Stomach smooth muscle (tissue), 2 donors: ENCODE data around the gene THSD7B.
"Not testable (repeated sequence)": the region's sequence is repeated elsewhere in the genome, so short reads cannot be mapped to it uniquely, and the experiment has no call there.

Source experiments
- H3K27ac ChIP-seq: one replicate; pipeline ENCODE4 v1.7.0; 2013; ENCODE audit warnings: mild to moderate bottlenecking, low read length, inconsistent platforms
- H3K27me3 ChIP-seq, 2 donors: one replicate each; pipeline ENCODE4 v1.7.0; 2013; ENCODE audit warnings: low read length in 2 of 2; ENCODE audit not compliant: insufficient read depth in 2 of 2, control insufficient read depth in 1 of 2
- H3K36me3 ChIP-seq, 2 donors: one replicate each; pipeline ENCODE4 v1.7.0; 2013; ENCODE audit warnings: low read length in 2 of 2; ENCODE audit not compliant: control insufficient read depth in 2 of 2, insufficient read depth in 2 of 2
- H3K4me1 ChIP-seq: one replicate; pipeline ENCODE4 v1.7.0; 2013; ENCODE audit warnings: low read length; ENCODE audit not compliant: control insufficient read depth, insufficient read depth
- H3K4me3 ChIP-seq, 2 donors: one replicate each; pipeline ENCODE4 v1.7.0; 2013; ENCODE audit warnings: low read length in 2 of 2
- H3K9ac ChIP-seq, 2 donors: one replicate each; pipeline ENCODE4 v1.7.0; 2013; ENCODE audit warnings: low read length in 2 of 2, mild to moderate bottlenecking in 1 of 2
- H3K9me3 ChIP-seq, 2 donors: one replicate each; pipeline ENCODE4 v1.7.0; 2013; ENCODE audit warnings: low read length in 2 of 2; ENCODE audit not compliant: control insufficient read depth in 2 of 2
- donor health status: healthy.
- donor health status: Pancreatic carcinoma.

THSD7B gene, protein sequence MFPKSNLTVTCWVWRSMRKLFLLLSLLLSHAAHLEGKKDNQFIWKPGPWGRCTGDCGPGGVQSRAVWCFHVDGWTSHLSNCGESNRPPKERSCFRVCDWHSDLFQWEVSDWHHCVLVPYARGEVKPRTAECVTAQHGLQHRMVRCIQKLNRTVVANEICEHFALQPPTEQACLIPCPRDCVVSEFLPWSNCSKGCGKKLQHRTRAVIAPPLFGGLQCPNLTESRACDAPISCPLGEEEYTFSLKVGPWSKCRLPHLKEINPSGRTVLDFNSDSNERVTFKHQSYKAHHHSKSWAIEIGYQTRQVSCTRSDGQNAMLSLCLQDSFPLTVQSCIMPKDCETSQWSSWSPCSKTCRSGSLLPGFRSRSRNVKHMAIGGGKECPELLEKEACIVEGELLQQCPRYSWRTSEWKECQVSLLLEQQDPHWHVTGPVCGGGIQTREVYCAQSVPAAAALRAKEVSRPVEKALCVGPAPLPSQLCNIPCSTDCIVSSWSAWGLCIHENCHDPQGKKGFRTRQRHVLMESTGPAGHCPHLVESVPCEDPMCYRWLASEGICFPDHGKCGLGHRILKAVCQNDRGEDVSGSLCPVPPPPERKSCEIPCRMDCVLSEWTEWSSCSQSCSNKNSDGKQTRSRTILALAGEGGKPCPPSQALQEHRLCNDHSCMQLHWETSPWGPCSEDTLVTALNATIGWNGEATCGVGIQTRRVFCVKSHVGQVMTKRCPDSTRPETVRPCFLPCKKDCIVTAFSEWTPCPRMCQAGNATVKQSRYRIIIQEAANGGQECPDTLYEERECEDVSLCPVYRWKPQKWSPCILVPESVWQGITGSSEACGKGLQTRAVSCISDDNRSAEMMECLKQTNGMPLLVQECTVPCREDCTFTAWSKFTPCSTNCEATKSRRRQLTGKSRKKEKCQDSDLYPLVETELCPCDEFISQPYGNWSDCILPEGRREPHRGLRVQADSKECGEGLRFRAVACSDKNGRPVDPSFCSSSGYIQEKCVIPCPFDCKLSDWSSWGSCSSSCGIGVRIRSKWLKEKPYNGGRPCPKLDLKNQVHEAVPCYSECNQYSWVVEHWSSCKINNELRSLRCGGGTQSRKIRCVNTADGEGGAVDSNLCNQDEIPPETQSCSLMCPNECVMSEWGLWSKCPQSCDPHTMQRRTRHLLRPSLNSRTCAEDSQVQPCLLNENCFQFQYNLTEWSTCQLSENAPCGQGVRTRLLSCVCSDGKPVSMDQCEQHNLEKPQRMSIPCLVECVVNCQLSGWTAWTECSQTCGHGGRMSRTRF (N-terminal part only)

DNA sequence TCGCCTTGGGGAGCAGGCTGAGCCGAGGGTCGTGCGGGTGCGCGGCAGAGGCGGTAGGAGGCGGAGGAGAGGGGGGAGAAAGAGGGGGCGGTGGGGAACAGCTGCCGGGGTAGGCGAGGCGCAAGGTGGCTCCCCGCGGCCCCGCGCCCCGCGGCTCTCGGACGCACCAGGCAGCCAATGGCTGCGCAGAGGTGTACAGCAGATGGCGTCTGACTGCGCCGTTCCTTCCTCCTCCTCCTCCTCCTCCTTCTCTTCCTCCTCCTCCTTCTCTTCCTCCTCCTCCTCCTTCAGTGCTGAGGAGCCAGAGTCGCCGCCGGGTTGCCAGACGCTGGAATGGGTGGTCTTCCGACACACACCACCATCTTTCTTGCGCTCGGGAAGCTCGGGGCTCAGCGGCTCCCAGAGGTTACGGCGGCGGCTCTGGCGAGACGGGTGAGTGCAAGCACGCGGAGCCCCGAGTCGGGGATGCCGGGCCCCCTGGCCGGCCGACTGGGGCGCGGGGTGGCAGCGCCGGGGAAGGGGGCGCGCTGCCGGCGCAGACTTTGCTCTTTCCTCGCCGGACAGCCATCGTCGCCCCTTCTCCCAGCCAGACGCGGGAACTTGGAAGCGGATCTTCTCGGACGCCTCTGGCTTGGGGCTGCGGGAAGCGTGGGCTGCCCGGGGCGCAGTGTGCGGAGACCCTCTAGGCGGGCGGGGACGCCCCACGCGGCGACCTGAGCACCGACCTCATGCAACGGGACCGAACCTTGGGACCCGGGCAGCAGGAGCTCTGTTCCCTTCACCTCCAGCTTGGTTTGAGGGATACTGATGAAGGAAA is at the start of gene THSD7B:
Gene THSD7B, plus strand, starts transcription at position 290 of the 817 bp plus-strand sequence. CDS start 116,634 bp downstream, outside the sequence.
- H3K36me3 ChIP-seq, result no peaks in the 10 kb centered on the region
- H3K4me3 ChIP-seq, result peak within 1 kb of the TSS; percentile 71 to 73
- no peak within 1 kb of the TSS for H3K9ac ChIP-seq

DNA sequence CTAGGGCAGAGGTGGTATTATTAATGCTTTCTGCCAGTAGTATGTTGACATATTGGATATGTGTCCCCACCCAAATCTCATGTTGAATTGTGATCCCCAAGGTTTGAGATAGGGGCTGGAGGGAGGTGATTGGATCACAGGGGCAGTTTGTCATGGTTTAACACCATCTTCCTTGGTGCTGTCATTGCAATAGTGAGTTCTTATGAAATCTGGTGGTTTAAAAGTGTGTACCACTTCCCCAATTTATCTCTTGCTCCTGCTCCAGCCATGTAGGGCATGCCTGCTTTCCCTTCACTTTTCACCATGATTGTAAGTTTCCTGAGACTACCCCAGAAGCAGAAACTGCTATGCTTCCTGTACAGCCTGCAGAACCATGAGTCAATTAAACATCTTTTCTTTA is 47.1 kb upstream of the THSD7B start:
- H3K4me3 ChIP-seq, result no peak overlapping the region
- H3K36me3 ChIP-seq, result no peaks in the 10 kb centered on the region
- H3K9ac ChIP-seq, result no peak overlapping the region
- no peaks in the 10 kb centered on the region for H3K4me1 ChIP-seq
- no peaks in the 10 kb centered on the region for H3K27me3 ChIP-seq
- no peak overlapping the region for H3K27ac ChIP-seq
- no peaks in the 10 kb centered on the region for H3K9me3 ChIP-seq

More for the DNA sequence above, at the start of gene THSD7B:
- H3K9me3 ChIP-seq, result peaks cover 0 to 2% of the 10 kb centered on the region in 2 donors
- H3K4me1 ChIP-seq, result peaks cover 7% of the 10 kb centered on the region
- H3K27me3 ChIP-seq, result peaks cover 20% of the 10 kb centered on the region in 2 donors
- no peak within 1 kb of the TSS for H3K27ac ChIP-seq

DNA sequence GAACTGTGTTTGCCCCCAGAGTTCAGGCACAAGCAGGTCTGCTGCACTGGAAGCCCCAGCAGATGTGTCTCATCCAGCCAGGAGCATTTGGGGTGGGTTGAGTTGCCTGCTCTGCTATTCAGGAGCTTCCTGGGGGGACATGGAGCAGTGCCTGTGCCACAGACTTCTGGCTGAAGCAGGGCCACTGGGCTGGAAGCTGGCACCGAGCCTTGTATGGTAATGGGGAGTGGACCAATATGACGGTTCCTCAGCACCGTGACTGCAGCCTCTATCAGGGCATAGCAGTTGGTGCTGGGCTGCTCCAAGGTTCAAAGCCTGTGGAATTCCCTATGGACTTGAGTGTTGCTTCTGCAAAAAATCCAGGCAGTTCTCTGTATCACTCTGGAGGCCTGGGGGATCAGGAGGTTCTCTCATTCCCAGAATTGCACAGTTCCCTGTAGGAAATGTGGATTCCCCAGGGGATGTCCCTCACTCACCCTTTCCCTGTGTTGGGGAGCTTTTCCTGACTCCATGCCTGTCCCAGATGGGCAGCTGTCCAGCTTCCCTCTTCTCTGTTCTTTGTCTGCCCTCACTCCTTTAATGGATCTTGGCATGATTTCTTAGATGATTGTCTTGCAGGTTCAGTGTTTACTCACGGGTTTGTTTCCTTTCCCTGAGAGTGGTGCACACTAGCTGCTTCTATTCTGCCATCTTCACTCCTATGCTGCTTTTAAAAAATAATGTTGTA is 37.2 kb upstream of the THSD7B start:
- no peak overlapping the region for H3K9ac ChIP-seq

DNA sequence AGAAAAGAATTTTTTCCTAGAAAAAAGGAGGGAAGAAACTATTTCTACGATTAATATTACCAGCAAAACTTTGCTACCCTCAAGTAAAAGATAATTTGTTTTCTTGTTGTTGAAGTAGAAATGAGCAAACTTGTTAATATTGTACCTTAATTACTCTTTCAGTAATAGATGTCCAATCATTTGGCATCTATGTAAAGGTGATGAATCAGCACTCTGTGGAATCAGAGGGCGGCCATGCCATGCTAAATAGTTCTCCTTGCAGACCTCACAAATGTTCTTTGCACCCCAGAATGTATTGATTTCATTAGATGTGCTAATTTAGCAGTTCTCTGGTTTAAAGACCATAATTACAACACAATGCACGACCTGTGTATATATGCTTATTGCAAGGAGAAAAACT is 29.1 kb upstream of the THSD7B start:
- Histone ChIP-seq H3K4me1 (no peaks in the 10 kb centered on the region), H3K9me3 (no peaks in the 10 kb centered on the region), H3K27me3 (no peaks in the 10 kb centered on the region), H3K9ac (no peak overlapping the region), H3K4me3 (no peak overlapping the region), H3K36me3 (no peaks in the 10 kb centered on the region), H3K27ac (no peak overlapping the region)

More for the DNA sequence above, 37.2 kb upstream of the THSD7B start:
- no peaks in the 10 kb centered on the region for H3K9me3 ChIP-seq
- H3K4me1 ChIP-seq, result no peaks in the 10 kb centered on the region
- H3K4me3 ChIP-seq, result no peak overlapping the region
- H3K27me3 ChIP-seq, result peaks cover 0 to 4% of the 10 kb centered on the region in 2 donors
- no peaks in the 10 kb centered on the region for H3K36me3 ChIP-seq
- H3K27ac ChIP-seq, result no peak overlapping the region

DNA sequence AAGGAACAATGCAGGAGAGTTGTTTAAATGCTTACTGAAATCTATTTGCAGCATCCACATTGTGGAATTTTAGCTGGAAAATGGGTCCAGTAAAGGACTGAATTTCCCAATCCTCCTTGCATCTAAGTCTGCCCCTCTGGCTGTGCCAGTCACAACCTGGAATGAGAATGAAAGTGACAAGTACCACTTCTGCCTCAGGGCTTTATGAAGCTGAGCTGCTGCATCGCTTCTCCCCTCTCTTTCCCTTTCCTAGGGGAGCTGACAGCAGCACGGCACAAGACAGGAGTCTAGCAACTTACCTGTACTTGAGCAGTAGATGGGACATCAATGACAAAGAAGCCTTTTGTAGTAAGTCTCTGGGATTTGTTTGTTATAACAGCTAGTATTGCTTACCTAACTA is 27.3 kb upstream of the THSD7B start:
- H3K36me3 ChIP-seq, result no peaks in the 10 kb centered on the region
- H3K27me3 ChIP-seq, result no peaks in the 10 kb centered on the region
- H3K27ac ChIP-seq, result no peak overlapping the region
- H3K9me3 ChIP-seq, result no peaks in the 10 kb centered on the region
- H3K4me3 ChIP-seq, result no peak overlapping the region
- H3K9ac ChIP-seq, result no peak overlapping the region
- no peaks in the 10 kb centered on the region for H3K4me1 ChIP-seq

DNA sequence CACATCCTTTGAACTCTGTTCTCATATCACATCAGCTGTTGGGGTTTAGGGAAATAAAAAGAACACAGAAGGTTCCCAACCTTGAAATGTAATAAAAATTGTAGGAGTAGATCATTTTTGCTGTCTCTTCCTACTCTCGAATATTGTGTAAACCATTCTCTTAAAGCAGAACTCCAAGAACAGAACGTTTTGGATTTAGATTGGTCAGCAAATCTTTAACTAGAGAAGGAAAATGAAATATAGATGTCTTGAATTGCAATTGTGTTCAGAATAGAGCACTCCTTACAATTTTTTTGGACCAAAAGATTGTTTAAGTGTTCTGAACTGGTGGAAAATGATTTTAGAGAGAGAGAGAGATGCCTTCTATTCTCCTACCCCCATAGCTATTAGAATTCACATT is 23.9 kb upstream of the THSD7B start:
- H3K27ac ChIP-seq, result no peak overlapping the region
- H3K4me3 ChIP-seq, result no peak overlapping the region
- no peaks in the 10 kb centered on the region for H3K9me3 ChIP-seq
- no peaks in the 10 kb centered on the region for H3K27me3 ChIP-seq
- H3K4me1 ChIP-seq, result no peaks in the 10 kb centered on the region
- no peak overlapping the region for H3K9ac ChIP-seq
- H3K36me3 ChIP-seq, result no peaks in the 10 kb centered on the region

DNA sequence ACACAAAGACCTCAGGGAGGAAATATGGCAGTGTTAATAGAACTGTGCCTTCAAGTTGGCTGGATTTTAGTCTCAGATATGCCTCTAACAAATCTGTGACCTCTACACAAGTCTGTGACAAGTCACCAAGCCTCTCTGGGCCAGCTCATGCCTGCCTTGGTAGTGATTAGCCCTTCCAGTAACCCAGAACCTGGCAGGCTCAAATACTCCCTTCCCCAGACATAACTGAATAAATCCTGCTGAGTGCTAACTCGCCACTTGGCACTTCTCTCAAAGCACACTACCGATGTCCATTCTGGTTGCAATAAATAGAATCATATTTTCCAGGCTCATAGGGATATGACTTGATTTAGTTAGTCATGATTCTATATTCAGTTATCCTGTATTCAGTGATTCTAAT is 15.3 kb upstream of the THSD7B start:
- no peaks in the 10 kb centered on the region for H3K27me3 ChIP-seq
- H3K27ac ChIP-seq, result no peak overlapping the region
- no peaks in the 10 kb centered on the region for H3K9me3 ChIP-seq
- H3K9ac ChIP-seq, result no peak overlapping the region
- H3K36me3 ChIP-seq, result no peaks in the 10 kb centered on the region
- no peak overlapping the region for H3K4me3 ChIP-seq
- no peaks in the 10 kb centered on the region for H3K4me1 ChIP-seq

DNA sequence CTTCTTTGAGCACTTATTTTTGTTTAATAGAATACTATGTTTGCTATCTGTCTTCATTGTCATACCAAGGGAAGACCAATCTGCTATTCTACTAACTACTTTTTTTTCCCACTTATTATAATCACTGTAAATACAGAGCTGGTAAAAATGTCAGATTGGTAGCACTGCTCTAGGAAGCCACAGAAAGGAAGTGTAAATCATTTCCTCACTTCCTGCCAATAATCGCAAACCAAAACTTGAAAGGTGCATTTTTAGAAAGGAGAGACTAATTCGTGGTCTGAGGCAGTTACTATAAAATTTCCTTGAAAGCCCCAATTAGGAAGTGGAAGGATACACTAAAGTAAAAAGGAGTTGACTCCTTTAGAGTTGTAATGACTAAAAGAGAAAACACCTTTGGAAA is 13.9 kb upstream of the THSD7B start:
- H3K4me1 ChIP-seq, result no peaks in the 10 kb centered on the region

DNA sequence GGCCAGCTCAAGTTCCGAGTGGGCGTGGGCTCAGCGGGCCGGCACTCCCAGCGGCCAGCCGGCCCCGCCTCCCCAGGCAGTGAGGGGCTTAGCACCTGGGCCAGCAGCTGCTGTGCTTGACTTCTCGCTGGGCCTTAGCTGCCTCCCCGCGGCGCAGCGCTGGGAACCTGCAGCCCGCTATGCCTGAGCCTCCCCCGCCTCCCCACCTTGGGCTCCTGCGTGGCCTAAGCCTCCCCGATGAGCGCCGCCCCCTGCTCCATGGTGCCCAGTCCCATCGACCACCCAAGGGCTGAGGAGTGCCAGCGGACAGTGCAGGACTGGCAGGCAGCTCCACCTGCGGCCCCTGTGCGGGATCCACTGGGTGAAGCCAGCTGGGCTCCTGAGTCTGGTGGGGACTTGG is 6.8 kb upstream of the THSD7B start:
- not testable (repeated sequence) for H3K27me3 ChIP-seq, H3K9me3 ChIP-seq, H3K4me1 ChIP-seq, H3K9ac ChIP-seq, H3K36me3 ChIP-seq, H3K4me3 ChIP-seq, H3K27ac ChIP-seq

More for the DNA sequence above, 13.9 kb upstream of the THSD7B start:
- H3K4me3 ChIP-seq, result no peak overlapping the region
- no peak overlapping the region for H3K9ac ChIP-seq
- peaks cover 0 to 2% of the 10 kb centered on the region in 2 donors for H3K9me3 ChIP-seq
- H3K36me3 ChIP-seq, result no peaks in the 10 kb centered on the region
- H3K27me3 ChIP-seq, result no peaks in the 10 kb centered on the region
- H3K27ac ChIP-seq, result no peak overlapping the region
